GM04503 (cell line): ENCODE results near the gene TLNRD1.

ENCODE experiments used
- DNase-seq: peaks from one replicate; pipeline ENCODE4 v3.0.0-alpha.2; 2012; ENCODE audit warnings: low read depth

TLNRD1 gene

DNA sequence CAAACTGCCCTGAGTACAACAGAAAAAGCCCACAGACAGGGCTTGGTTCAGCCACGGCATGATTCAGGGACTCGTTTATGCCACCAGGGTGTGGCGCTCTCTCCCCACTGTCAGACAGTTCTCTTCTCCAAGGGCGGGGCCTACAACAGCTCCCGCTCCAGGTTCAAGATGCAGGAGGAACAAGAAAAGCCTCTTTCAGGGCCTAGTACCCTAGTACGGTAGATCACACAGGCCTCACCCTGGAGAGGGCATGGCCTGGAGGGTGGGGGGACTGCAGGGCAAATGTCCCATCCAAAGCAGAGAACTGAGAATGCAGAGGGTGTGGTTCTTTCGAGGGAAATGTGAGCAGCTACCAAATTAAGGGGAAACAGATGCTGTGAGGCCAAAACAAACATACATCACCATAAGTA is 23.1 kb upstream of the TLNRD1 start:
- DNase-seq = no peak

- DNase-seq = no peak
Observed at GRCh38 chr15:80978685-80979329, 21.9 kb upstream of the TLNRD1 start.

GRCh38 chr15:80979538-80980200 is 21.1 kb upstream of the TLNRD1 start:
- no peak for DNase-seq

DNA sequence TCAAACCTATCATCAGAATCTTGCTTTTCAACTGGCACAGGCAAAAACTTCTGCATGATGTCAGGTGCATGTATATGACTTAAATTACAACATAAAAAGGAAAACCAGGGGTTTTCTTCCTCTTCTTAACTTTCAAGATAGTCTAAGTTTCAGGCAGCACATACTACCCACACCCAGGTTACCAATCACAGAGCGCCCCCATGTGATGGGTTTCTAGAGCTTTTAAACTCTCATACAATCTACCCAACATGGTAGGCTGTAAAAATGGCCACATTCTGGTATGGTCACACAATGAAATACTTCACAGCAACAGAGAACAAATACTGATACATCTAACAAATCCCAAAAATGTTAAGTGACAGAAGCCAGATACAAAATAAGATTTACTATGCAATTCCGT is 18.5 kb upstream of the TLNRD1 start:
- no peak for DNase-seq

DNA sequence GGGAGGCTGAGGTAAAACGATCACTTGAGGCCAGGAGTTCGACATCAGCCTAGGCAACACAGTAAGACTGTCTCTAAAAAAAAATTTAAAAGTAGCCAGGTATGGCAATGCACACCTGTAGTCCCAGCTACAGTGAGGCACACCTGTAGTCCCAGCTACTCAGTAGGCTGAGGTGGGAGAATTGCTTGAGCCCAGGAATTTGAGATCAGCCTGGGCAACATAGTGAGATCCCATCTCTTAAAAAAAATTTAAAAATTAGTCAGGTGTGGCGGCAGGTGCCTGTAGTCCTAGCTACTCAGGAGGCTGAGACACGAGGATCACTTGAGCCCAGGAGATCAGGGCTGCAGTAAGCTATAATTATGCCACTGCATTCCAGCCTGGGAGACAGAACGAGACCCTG is 17.9 kb upstream of the TLNRD1 start:
- no peak for DNase-seq

GRCh38 chr15:80984856-80985255 is 15.9 kb upstream of the TLNRD1 start:
- DNase-seq = no peak

GRCh38 chr15:80985981-80986380 is 14.7 kb upstream of the TLNRD1 start:
- DNase-seq = no peak

DNA sequence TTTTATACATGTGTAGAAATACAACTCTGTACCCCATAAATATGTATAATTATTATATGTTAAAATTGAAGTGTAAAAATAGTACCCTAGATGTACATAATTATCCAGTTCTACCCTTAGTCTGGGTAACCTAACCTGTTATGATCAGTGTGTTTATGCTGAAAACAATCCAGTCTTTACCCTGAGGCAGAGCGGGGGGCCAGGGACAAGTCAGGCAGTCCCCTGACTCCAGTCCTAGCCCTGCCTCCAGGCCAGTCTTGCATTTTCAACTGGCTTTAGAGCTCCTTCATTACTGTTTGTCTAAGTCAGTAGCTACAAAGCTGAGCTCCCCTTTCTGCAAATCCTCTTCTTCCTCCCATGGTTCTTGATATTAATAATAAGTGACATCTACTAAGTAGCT is 14.2 kb upstream of the TLNRD1 start:
- no peak for DNase-seq

DNA sequence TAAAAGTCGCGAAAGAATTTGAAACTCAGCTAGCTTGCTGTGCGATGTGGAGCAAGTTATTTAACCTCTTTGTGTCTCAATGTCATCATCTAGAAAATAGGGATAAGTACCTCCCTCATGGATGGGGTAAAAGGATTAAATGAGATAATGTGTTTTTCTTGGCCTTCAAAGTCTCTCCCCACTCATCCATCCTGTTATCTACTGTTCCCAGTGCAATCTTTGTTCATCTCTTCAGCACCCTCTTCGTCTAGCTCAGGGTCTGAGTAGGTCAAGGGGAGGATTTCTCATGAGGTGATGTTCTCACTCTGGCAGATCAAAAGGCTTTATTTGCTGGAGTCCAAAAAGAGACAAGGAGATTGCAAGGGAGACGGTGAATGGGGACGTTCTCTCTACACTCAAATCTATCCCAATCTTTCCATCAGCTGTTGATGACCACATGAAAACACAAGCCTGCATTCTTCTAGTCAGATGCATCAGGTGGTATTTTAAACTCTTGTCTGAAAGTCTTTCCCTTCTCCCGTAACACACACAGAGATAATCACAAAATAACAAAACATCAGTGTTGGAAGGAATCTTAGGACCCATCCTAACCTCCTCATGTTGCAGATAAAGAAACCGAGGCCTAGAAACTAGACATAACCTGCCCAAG is 12.5 kb upstream of the TLNRD1 start:
- DNase-seq = no peak

GRCh38 chr15:80989081-80989517 is 11.6 kb upstream of the TLNRD1 start:
- no peak for DNase-seq

DNA sequence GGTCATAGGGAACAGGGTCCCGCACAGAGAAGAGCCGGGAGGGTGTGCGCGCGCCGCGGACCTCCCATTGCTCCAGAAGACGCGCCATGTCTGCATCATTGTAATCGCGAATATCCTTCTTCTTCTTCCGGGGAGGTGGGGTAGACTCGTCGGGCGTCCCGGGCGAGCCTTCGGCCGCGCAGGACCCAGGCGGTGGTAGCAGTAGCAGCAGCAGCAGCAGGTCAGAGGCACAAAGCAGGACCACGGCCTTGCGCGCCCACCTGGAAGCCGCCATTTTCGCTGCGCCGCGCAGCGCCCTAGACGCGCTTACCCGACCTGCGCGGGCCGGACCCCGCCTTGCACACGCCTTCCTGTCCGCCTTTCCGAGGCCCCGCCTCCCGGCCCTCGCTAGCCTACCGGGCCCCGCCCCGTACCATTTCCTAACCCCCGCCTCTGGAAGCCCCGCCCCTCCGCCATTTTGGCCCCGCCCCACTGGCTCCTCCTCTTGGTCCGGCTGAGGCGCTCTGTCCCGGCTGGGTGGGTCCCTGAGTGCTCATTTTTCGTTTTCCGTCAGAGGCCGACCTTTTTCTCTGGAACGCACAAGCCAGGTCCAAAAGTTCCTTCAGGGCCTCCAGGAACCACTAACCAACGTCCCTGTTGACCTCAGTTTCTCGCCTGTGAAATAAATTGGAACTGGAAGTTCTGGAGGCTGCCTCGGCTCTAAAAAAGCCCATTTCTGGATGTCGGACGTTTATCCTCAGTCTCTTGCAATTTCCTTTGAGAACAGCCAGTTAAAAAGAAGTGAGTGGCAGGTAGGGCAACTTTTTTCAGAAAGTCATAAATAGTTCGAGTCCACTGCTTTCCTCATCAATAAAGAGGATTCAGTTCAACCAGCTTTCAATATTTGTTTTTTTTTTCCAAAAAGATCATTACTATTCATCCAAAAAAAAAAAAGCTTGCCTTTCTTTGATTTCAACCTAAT is 10.9 kb upstream of the TLNRD1 start, which contains the start of gene MESD:
Gene MESD (minus strand): TSS at position 302 of the 961 bp plus-strand sequence. CDS start 28 bp downstream, at position 274.
- peak; percentile 51 for DNase-seq

DNA sequence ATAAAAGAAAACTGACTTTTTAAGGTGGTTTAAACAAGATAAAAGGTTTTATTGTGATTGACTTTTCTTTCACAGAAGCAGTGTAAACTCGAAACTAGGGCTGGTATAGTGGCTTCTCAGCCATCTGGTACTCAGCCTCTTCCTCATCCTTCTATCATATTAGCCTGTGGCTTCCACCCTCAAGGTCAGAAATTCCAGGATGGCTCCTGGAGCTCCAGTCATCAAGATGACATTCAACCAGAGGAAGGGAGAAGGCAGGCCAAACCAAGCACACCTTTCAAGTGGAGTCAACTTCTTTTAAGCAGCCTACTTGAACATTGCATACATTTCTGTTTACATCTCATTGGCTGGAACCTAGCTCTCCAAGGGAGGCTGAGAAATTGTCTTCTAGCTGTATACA is 9.8 kb upstream of the TLNRD1 start:
- no peak for DNase-seq

DNA sequence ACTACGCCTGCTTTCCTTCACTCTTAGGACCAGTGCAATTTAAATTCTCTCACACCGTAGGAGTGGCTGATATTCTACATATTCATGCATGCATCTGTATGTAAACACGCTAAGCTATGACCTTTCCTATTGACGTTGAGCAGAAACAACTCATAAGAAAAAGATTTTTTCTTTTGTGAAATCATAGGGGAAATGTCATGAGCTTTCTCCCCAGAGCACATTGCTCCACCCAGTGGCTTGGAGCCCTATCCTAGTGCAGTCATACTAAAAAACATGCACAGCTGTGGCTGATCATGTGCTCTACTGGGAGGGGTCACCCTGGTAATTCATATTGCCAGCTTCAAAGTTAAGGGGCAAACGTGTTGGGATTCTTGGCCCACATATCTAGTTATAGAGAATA is 9.3 kb upstream of the TLNRD1 start:
- no peak for DNase-seq

- DNase-seq = no peak
Observed at GRCh38 chr15:80992006-80992405, 8.7 kb upstream of the TLNRD1 start.

GRCh38 chr15:80992441-80992840 is 8.3 kb upstream of the TLNRD1 start:
- no peak for DNase-seq

- DNase-seq = no peak
Observed at GRCh38 chr15:80996247-80996646, 4.5 kb upstream of the TLNRD1 start.

GRCh38 chr15:80997692-80998091 is 3.0 kb upstream of the TLNRD1 start:
- no peak for DNase-seq

DNA sequence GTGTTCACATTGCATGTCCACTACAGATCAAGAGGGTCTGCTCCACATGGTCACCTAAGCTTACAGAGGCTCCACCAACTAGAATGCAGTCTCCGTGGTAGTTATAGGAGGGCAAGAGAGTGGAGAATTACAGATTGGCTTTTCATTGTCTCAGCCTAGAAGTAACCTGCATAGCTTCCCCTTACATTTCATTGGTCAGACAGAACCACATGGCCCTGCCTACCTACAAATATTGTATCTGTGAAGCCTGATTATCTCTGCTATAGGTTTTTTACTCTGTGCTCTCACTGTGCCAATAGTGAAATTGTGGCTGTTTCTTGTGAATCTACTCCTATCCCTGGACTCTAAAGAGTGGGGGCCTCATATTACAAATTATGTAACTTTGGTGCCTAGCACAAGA is 2.5 kb upstream of the TLNRD1 start:
- DNase-seq = no peak

- DNase-seq = no peak
Observed at GRCh38 chr15:80999623-81000036, 1.1 kb upstream of the TLNRD1 start.

DNA sequence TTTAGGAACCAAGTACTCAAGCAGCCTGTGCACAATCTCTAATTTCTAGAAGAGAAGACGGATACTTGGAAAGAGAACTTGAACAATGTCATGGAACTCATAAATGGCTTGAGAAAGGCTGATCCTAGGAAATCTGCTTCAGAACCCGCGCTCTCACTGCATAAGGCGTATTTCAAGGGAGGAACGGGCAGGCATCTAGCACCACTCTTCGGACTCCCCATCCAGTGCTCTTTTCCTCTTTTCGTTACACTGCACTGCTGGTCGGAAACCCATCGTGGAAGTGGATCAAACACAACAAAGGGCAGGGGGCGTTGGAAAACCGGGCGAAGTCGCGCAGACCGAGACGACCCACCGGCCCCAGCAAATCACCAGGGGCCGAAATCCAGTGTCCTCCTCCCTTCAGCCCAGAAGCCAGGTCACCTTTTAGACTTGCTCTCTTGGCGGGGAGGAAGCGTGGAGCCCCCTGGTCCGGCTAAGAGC is 539 bp upstream of the TLNRD1 start:
- DNase-seq = no peak

DNA sequence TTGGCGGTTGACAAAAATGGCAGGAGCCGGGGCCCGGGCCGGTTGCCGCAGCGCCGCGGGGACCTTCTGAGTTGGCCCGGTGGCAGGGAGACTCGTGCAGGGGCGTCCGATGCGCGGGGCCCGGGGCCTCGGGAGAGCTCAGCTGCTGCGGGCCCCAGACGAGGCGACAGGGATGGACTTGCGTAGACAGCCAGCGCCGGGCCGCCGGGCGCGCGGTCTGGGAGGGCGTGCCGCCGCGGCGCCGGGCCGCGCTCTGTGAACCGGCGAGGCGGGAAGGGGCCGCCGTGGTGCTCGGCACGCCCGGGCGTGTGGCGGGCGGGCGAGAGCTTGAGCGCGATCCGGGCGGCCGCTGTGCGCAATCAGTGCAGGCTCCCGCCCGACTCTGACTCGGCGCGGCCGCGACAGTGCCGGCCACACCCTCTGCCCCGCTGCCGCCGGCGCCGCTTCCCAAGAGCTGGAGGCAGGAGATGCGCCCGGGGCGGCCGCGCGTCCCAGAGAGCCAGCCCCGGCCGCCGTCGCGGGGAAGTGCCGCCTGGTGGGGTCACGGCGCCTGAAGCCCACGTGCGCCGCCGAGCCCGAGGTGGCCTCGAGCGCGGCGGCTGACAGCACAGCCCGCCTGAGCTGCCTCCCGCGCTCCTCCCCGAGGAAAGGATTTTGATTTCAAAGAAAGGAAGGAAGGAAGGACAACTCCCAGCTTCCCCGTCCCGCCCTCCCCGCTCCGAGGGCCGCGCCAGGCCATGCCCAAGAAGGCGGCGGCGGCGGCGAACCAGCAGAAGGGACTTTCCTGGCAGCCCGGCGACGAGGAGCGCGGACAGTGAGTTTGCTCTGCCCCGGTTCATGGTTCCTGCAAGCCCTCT is 657 bp downstream of the TLNRD1 start:
- no peak for DNase-seq
